ENCODE results near the gene ELP6.

DNA sequence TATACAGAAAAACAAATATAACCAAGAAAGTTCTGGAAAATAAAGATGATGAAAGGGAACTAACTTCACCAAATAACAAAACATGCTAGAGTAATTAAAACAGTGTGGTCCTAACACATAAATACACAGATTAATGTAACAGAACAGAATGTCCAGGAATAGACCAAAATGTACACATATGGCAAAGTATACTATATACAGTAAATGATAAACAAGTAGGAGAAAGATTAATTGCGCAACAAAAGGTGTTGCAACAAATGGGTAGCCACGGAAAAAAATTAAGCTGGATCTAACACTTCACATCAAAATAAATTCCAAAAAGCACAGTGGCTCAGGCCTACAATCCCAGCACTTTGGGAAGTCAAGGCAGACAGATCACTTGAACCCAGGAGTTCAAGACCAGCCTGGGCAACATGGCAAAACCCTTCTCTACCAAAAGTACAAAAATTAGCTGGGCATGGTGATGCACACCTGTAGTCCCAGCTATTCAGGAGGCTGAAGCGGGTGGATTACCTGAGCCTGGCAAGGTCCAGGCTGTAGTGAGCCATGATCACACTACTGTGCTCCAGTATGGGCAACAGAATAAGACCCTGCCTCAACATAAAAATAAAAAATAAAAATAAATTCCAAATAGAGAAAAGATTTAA lies 57.6 kb downstream of the ELP6 start:
- TF ChIP-seq SUZ12 (IDR thresholded peaks at IDR 0.05; ENCODE audit: extremely low read depth, insufficient read depth, insufficient read length) (no peak), ZNF274 (IDR thresholded peaks at IDR 0.05; ENCODE audit: low read depth, low read length) (no peak)

All from NT2/D1 (cell line).